NCI-H524 (cell line): ENCODE results near the gene C19orf53.
"Not testable (repeated sequence)": the region's sequence is repeated elsewhere in the genome, so short reads cannot be mapped to it uniquely, and the experiment has no call there.

Experiments used
- DNase-seq, 2 experiments: peaks; one replicate each; lab custom pipeline; 2025; lab: John Stamatoyannopoulos, UW

C19orf53 gene

GRCh38 chr19:13774217-13775191 is at the start of gene C19orf53:
Gene C19orf53, plus strand, starts transcription at chr19:13774456. Its CDS starts 22 bp downstream, at chr19:13774478.
- DNase-seq: peak; percentile 64 to 88

- no peak for DNase-seq
Measured at GRCh38 chr19:13726323-13726722, 47.9 kb upstream of the C19orf53 start.

DNA sequence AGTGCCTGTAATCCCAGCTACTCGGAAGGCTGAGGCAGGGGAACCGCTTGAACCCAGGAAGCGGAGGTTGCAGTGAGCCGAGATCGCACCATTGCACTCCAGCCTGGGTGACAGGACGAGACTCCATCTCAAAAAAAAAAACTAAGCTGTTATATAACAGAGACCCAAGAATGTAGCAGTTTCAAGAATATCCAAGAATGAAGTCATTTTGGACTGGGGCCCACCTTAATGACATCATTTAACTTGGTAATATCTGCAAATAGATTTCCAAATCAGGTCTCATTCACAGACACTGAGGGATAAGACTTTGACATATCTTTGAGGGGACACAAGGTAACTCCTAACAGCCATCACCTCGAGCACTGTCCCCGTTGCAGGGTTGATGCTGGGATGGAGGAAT is 46.5 kb upstream of the C19orf53 start:
- no peak for DNase-seq

- DNase-seq: no peak
Measured at GRCh38 chr19:13729859-13730258, 44.4 kb upstream of the C19orf53 start.

- peak; percentile 93 to 96 for DNase-seq
Measured at GRCh38 chr19:13731147-13731964, 42.9 kb upstream of the C19orf53 start.

DNA sequence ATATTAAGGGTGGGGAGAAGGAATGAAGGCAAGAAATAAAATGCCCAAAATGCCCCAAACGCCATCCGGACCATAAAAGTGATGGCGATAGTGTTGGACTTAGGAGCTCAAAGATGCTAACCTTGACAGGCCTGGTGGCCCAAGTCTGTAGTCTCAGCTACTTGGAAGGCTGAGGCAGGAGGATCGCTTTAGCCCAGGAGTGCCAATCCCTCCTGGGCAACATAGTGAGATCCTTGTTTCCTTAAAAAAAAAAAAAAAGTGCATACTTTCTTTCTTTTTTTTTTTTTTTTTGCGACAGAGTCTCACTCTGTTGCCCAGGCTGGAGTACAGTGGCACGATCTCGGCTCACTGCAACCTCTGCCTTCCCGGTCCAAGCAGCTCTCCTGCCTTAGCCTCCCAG is 41.9 kb upstream of the C19orf53 start:
- no peak for DNase-seq

- DNase-seq: no peak
Measured at GRCh38 chr19:13734751-13735150, 39.5 kb upstream of the C19orf53 start.

DNA sequence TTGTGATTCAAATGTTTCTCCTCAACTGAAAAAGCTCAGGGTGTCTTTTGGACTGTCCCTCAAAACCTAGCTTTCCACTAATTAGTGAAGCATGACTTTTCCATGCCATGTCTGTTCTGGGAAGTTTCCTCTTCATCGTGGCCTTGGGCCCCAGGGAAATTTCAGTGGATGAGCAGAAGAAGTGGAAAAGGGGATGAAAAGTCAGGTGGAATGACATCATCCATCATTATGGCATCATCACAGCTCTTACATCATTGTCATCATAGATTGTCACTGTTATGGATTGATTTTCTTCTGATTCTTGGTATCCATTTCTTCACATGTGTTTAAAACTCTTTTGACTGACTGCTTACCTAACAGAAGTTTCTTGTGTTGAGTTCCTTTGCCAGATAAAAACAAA is 36.2 kb upstream of the C19orf53 start:
- DNase-seq: no peak

GRCh38 chr19:13741893-13742292 is 32.4 kb upstream of the C19orf53 start:
- DNase-seq: no peak

DNA sequence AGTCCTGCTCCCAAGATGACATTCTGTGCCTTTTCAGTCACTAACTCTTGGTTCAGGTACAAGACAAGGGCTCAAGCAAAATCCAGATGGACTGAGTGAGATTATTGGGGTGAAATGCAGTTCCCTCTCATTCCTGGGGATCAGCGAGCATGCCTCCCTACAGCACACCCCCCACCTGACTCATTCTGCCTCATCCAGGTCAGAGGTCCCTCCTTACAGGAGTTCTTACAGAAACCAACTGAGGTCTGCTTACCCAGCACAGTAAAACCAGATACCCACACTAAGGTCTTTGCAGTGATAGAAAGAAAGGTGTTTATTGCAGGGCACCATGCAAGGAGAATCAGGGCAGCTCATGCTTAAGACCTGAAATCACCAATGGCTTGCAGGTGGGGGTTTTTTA is 31.5 kb upstream of the C19orf53 start:
- DNase-seq: no peak

DNA sequence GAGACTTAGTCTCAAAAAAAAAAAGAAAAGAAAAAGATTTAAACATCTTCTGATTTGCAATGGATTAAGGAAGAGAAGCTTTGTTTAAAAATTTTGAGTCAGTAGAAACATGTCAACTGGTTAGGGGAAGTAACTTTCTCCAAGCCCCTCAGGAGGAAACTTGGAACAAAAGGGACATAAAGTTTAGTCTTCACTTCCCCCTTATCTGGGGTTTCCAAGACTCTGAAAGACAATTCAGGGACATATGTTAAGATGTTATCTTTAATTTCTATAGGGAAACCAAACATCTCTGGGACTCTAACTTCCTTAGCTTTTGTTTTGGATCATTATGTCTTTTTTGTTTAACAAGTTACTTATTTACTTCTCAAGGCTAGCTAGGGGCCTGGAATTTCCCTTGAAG is 30.1 kb upstream of the C19orf53 start:
- no peak for DNase-seq

GRCh38 chr19:13747098-13747453 is 27.2 kb upstream of the C19orf53 start:
- no peak for DNase-seq

DNA sequence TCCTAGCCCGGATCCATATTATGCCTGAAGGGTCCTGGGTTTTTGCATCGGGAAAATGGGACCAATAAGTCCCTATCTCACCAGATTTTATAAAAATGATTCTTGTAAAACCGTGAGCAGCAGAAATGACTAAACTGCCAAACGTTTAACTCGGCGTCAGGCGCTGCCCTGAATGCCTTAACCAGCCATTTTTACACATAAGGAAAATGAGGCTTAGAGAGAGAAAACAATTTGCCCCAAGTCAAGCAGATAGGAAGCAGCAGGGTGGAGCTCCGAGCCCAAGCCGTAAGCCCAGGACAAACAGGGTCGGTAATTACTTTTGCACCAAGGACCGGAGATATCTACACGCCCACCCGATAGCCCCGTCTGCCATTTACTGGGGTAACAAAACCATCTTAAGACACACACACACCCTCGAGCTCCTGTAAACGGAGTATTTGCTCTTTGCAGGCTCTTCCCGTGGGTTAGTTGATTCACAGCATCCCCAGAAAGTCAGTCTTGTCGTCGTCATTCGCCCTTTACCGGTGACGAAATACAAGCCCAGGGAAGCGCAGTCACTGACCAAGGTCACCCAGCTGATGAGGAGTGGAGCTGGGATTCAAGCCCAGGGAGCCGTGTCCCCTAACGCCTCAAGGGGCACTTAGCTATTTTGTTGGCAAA is 26.0 kb upstream of the C19orf53 start:
- no peak for DNase-seq

GRCh38 chr19:13751436-13751835 is 22.8 kb upstream of the C19orf53 start:
- DNase-seq: no peak

DNA sequence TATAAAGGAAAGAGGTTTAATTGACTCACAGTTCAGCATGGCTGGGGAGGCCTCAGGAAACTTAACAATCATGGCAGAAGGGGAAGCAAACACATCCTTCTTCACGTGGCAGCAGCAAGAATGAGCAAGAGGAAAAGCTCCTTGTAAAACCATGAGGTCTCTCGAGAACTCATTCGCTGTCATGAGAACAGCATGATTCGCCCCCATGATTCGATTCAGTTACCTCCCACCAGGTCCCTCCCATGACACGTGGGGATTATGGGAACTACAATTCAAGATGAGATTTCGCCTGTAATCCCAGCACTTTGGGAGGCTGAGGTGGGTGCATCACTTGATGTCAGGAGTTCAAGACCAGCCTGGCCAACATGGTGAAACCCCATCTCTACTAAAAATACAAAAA is 20.6 kb upstream of the C19orf53 start:
- not testable (repeated sequence) for DNase-seq

DNA sequence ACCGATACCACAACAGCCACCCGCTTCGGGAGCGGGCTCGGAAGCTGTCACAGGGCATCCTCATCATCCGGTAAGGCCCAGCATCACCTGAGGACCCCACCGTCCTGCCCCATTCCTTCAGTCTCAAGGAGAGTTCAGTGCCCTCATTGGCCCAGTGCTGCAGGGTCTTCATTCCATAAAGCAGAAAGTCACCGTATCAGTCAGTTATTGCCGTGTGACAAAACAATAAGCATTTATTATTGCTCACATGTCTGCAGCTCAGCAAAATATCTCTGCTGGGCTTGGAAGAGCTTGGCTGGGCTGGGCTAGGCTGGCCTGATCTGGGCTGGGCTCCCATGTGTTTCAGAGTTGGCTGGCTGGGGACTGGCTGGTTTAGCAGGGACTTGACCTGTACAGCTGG is 18.0 kb upstream of the C19orf53 start:
- DNase-seq: no peak

DNA sequence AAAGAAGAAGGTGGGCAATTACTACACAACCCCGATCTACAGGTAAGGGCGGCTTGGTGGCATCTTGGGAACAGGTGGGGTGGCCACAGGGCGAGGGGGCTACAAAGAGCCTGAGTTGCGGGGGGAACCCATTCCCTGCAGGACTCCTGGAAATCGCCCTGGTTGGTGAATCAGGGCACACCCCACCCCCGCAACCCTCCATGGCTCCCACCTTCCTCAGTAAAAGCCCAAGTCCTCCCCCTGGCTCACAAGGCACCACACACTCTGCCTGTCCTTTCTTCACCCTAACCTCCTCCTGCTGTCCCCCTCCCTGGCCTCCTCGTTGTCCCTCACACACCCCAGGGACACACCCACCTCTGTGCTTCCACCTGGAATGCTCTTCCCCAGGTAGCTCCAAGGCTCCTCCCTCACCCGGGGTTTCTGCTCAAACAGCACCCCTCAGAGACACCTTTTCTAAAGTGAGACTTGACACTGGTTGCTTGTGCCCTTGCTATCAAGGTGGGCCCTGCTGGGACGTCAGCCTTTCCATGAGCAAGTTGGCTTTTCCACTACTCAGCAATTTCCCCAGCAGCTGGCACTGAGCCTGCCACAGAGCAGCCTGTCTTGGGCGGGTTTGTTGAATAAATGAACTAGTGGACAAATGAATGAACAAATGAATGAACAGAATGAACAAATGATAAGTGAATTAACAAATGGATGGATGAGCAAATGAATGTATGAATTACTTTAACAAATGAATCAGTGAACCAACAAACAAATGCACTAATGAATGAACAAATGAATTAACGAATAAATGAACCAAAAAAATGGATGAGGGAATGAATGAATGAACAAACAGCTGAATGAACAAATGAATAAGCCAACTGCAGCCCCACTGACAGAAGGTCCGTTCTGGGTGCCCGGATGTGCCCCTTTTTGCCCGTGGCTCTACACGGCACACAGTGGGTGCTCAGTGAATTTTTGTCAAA is 16.2 kb upstream of the C19orf53 start:
- no peak for DNase-seq

- no peak for DNase-seq
Measured at GRCh38 chr19:13758795-13759194, 15.5 kb upstream of the C19orf53 start.

- no peak for DNase-seq
Measured at GRCh38 chr19:13761423-13761822, 12.8 kb upstream of the C19orf53 start.

- DNase-seq: no peak
Measured at GRCh38 chr19:13762635-13763235, 11.5 kb upstream of the C19orf53 start.

DNA sequence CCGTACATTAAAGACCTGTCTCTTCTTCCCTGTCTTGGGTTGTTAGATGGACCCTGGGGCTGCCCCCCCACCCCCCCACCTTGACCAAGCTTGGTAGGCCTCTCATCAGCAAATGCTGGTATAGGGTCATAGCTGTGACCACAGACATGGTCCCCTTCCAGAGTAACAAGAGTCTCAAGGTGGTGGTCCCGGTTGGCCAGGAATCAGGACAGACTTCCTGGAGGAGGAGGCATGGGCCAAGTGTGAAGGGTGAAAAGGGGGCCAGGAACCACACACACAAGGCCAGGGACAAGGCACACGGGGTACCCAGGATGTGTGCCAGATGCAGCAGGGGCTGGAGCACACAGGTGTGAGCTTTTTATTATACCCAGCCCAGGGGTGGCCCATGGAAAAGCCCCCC is 11.0 kb upstream of the C19orf53 start:
- DNase-seq: no peak
